DOHH2 (cell line): ENCODE results near the gene IFI27L2.

Experiments
- EZH2phosphoT487 ChIP-seq: fragments of 200-600 bp; sonication (generic); IDR thresholded peaks from 2 replicates; pipeline ENCODE4 v1.6.1; 2017; ENCODE audit warnings: borderline replicate concordance, mild to moderate bottlenecking, antibody characterized with exemption, low read length, moderate library complexity, mixed read lengths
- TF ChIP-seq, protein P1 (sequence below): fragments of 200-600 bp; sonication (generic); IDR thresholded peaks from one replicate; pipeline ENCODE4 v1.5.1; 2014; ENCODE audit warnings: antibody characterized with exemption, mild to moderate bottlenecking, low read depth, low read length; ENCODE audit not compliant: poor library complexity, severe bottlenecking

GRCh38 chr14:94164685-94165431, 35.5 kb upstream of the IFI27L2 start:
- TF ChIP-seq, protein P1, sequence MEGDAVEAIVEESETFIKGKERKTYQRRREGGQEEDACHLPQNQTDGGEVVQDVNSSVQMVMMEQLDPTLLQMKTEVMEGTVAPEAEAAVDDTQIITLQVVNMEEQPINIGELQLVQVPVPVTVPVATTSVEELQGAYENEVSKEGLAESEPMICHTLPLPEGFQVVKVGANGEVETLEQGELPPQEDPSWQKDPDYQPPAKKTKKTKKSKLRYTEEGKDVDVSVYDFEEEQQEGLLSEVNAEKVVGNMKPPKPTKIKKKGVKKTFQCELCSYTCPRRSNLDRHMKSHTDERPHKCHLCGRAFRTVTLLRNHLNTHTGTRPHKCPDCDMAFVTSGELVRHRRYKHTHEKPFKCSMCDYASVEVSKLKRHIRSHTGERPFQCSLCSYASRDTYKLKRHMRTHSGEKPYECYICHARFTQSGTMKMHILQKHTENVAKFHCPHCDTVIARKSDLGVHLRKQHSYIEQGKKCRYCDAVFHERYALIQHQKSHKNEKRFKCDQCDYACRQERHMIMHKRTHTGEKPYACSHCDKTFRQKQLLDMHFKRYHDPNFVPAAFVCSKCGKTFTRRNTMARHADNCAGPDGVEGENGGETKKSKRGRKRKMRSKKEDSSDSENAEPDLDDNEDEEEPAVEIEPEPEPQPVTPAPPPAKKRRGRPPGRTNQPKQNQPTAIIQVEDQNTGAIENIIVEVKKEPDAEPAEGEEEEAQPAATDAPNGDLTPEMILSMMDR = no peak
- TF ChIP-seq EZH2phosphoT487 = no peak
